ENCODE results near the gene PGLYRP4. TPM values are rescaled to one million over a fixed set of nuclear protein-coding genes. Genes with fewer than 3 reads are reported as not detected.

The PGLYRP4 gene
- total RNA-seq, 2 donors from 2014 or later = not detected

- H3K4me1 ChIP-seq = no peaks in the 10 kb centered on the region
- no peak overlapping the region for H3K9ac ChIP-seq (ENCODE audit: low read depth in 2 of 2, low read length in 2 of 2)
- H3K27ac ChIP-seq = no peak overlapping the region
- H3K36me3 ChIP-seq = no peaks in the 10 kb centered on the region
- no peaks in the 10 kb centered on the region for H3K27me3 ChIP-seq
- H3K9me3 ChIP-seq = no peaks in the 10 kb centered on the region
- intact Hi-C loops (cut with DNase I) = no loop called here
- no peak for TF ChIP-seq CTCF (IDR thresholded peaks at IDR 0.05)
- no peak for DNase-seq
- no peak overlapping the region for H3K4me3 ChIP-seq
Measured at GRCh38 chr1:153366261-153366660, 17.6 kb upstream of the PGLYRP4 start.

DNA sequence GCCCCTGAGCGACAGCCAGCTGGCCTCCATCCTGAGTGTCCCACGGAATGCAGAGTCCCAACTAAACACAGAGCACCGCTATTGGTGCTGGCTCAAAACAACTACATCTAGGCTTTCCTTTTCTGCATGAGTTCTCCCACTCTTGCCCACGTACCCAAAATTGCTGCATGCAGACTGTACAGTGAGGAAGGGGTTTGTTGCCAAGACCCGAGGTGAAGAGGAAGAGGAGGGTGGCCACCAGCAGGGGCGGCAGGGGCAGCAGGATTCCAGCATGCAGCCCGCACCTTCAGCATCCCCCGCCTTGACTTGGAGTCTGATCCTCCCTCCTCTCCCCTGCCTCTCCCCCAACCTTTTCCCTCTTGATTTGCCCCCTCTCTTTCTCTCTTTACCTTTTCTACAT lies 17.1 kb upstream of the PGLYRP4 start:
- no peak overlapping the region for H3K27ac ChIP-seq
- no peak overlapping the region for H3K4me3 ChIP-seq
- no peak for DNase-seq
- intact Hi-C loops (cut with DNase I) = no loop called here
- no peak for TF ChIP-seq CTCF (IDR thresholded peaks at IDR 0.05)
- H3K4me1 ChIP-seq = no peaks in the 10 kb centered on the region
- no peaks in the 10 kb centered on the region for H3K27me3 ChIP-seq
- no peaks in the 10 kb centered on the region for H3K36me3 ChIP-seq
- H3K9ac ChIP-seq (ENCODE audit: low read depth in 2 of 2, low read length in 2 of 2) = no peak overlapping the region
- no peaks in the 10 kb centered on the region for H3K9me3 ChIP-seq

DNA sequence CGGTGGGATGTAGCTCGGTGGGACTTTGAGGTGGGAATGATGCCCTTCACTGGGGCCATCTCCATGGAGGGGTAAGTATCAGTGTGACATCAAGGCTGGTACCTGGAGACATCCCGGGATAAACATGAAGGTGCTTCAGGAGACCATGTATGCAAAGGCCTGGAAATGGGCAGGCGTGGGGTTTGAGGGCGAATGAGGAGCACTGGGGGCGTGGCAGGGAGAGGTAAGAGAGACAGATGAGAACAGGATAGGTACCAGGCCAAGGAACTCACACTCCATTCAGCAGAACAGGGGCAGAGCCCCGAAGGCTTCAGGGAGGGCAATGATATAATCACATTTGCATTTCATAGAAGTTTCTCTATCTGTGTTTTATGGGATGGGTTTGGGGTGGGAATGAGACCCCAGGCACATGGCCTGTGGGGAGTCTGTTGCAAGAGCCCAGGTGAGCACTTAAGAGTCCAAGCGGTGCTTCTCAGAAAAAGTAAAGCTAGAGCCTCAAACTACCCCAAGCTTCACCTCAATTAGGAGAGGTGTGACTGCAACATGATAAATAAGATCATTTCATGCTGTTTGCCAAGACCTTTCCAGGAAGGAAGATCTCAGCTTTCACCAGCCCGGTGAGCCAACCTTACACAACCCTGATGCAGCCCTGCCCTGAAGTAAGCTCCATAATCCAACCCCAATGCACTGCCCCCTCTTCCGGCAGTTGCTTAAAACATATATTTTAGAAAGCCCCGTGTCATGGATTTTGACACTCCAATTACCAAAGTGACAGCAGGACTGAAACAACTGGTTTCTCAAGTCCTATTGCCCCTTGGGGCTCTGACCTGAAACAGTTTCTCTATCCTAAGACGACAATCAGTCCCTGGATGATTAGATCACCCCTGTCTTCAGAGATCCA lies 16.4 kb upstream of the PGLYRP4 start:
- H3K9me3 ChIP-seq = no peaks in the 10 kb centered on the region
- no peak overlapping the region for H3K9ac ChIP-seq (ENCODE audit: low read depth in 2 of 2, low read length in 2 of 2)
- DNase-seq = no peak
- no peak overlapping the region for H3K27ac ChIP-seq
- no peaks in the 10 kb centered on the region for H3K36me3 ChIP-seq
- no peaks in the 10 kb centered on the region for H3K27me3 ChIP-seq
- intact Hi-C loops (cut with DNase I) = no loop called here
- peaks cover 5% of the 10 kb centered on the region for H3K4me1 ChIP-seq
- TF ChIP-seq CTCF (IDR thresholded peaks at IDR 0.05) = no peak
- H3K4me3 ChIP-seq = no peak overlapping the region

GRCh38 chr1:153364156-153364555 lies 15.5 kb upstream of the PGLYRP4 start:
- Histone ChIP-seq H3K27me3 (no peaks in the 10 kb centered on the region), H3K27ac (no peak overlapping the region), H3K36me3 (no peaks in the 10 kb centered on the region), H3K4me3 (no peak overlapping the region), H3K4me1 (peaks cover 5% of the 10 kb centered on the region), H3K9ac (ENCODE audit: low read depth in 2 of 2, low read length in 2 of 2) (no peak overlapping the region), H3K9me3 (no peaks in the 10 kb centered on the region)
- peak; percentile 9 for DNase-seq
- intact Hi-C loops (cut with DNase I) = no loop called here
- TF ChIP-seq CTCF (IDR thresholded peaks at IDR 0.05) = no peak

DNA sequence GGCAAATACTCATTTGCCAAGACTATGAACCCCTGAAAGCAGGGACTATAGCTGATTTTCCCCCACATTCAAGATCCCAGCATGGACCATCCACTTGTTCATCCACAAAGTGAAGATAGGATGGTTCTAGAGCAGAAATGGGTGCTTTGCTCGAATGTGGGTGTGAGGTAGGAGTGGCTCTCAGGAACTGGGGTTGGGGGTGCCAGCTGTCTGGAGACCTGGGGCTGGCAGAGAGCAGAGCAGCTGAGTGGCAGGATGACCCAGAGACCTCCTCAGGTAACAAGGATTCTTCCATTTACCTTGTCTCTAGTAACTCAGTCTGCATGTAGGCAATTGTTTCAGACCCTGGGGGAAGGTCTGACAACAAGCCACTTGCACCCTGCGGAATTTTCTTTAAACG lies 15.0 kb upstream of the PGLYRP4 start:
- Histone ChIP-seq H3K4me1 (peaks cover 5% of the 10 kb centered on the region), H3K27me3 (no peaks in the 10 kb centered on the region), H3K9me3 (no peaks in the 10 kb centered on the region), H3K9ac (ENCODE audit: low read depth in 2 of 2, low read length in 2 of 2) (no peak overlapping the region), H3K36me3 (no peaks in the 10 kb centered on the region), H3K27ac (no peak overlapping the region), H3K4me3 (no peak overlapping the region)
- intact Hi-C loops (cut with DNase I) = no loop called here
- peak; percentile 10 for DNase-seq
- TF ChIP-seq CTCF (IDR thresholded peaks at IDR 0.05) = no peak

Data from colonic mucosa (tissue), 4 donors.